Measurements from ENCODE around the gene TSSK2.
"Not testable (repeated sequence)": the region's sequence is repeated elsewhere in the genome, so short reads cannot be mapped to it uniquely, and the experiment has no call there.

Gene TSSK2

GRCh38 chr22:19130959-19131684 lies at the start of gene TSSK2:
Gene TSSK2, plus strand, starts transcription at chr22:19131308. Its CDS starts 92 bp downstream, at chr22:19131400.
- DNase-seq: no peak

- no peak for DNase-seq
These were observed 49.8 kb upstream of the TSSK2 start for GRCh38 chr22:19081351-19081750.

- DNase-seq: no peak
These were observed 49.0 kb upstream of the TSSK2 start for GRCh38 chr22:19082101-19082500.

- no peak for DNase-seq
These were observed 48.3 kb upstream of the TSSK2 start for GRCh38 chr22:19082793-19083192.

GRCh38 chr22:19084126-19084525 lies 47.0 kb upstream of the TSSK2 start:
- DNase-seq: not testable (repeated sequence)

GRCh38 chr22:19084586-19084985 lies 46.5 kb upstream of the TSSK2 start:
- not testable (repeated sequence) for DNase-seq

- peak; percentile 46 to 55 for DNase-seq
These were observed 45.8 kb upstream of the TSSK2 start for GRCh38 chr22:19085233-19085718.

GRCh38 chr22:19086417-19086816 lies 44.7 kb upstream of the TSSK2 start:
- DNase-seq: no peak

- DNase-seq: no peak
These were observed 44.2 kb upstream of the TSSK2 start for GRCh38 chr22:19086896-19087295.

GRCh38 chr22:19088866-19089595 lies 42.1 kb upstream of the TSSK2 start:
- DNase-seq: no peak

GRCh38 chr22:19090183-19090582 lies 40.9 kb upstream of the TSSK2 start:
- DNase-seq: no peak

- no peak for DNase-seq
These were observed 40.5 kb upstream of the TSSK2 start for GRCh38 chr22:19090586-19091127.

- no peak for DNase-seq
These were observed 38.4 kb upstream of the TSSK2 start for GRCh38 chr22:19092725-19093124.

DNA sequence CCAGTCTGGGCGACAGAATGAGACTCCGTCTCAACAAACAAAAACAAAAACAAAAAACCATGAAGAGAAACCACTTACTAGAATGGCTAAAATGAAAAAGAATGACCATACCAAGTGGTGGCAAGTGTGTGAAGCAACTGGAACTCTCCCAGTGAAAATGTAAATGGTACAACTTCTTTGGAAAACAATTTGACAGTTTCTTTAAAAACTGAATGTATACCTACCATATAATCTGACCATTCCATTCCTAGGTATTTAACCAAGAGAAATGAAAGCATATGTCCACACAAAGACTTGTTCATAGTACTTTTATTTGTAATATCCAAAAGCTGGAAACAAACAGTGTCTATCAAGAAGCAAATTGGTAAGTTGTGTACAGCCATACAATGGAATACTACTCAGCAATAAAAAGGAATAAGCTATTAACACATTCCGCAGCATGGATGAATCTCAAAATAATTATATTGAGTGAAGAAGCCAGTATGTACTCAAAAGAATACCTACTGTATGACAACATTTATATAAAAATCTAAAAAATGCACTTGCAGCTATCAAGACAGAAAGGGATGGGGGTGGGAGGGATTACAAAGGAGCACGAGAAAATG lies 36.6 kb upstream of the TSSK2 start:
- DNase-seq: no peak

- DNase-seq: no peak
These were observed 34.6 kb upstream of the TSSK2 start for GRCh38 chr22:19096555-19096954.

DNA sequence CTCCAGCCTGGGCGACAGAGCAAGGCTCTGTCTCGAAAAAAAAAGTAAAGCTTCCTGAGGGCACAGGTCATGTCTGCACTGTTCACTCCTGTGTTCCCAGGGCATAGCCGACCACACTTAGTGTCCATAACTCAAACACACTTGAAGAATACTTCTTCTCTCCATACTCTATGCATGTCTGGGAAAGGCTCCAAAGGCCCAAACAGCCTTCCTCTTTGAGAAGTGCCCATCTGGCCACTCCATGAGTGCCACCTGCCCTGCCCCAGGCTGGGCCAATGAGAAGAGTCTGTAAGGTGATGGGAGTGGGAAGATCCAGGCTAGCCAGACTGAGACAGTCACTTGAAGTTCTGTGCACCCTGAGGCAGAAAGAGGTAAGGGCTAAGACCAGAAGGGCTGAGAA lies 33.6 kb upstream of the TSSK2 start:
- DNase-seq: no peak

DNA sequence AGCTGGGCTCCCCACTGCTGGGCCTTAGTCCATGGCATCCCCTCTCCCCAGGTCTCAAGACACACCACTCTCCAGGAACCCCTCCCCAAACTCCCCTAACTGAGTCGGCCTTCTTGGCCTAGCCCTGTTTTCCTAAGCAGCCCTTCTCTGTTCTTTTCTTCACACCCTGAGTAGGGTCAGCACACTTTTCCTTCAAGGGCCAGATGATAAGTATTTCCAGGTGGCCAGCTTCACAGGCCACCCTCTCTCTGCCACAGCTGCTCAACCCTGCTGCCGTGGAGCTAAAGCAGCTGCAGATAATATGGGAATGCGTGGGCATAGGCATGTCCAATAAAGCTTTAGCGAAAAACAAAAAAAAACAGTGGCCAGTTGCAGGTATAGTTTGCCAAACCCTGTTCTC lies 33.0 kb upstream of the TSSK2 start:
- DNase-seq: no peak

GRCh38 chr22:19103880-19104821 lies 27.0 kb upstream of the TSSK2 start:
- DNase-seq: no peak

DNA sequence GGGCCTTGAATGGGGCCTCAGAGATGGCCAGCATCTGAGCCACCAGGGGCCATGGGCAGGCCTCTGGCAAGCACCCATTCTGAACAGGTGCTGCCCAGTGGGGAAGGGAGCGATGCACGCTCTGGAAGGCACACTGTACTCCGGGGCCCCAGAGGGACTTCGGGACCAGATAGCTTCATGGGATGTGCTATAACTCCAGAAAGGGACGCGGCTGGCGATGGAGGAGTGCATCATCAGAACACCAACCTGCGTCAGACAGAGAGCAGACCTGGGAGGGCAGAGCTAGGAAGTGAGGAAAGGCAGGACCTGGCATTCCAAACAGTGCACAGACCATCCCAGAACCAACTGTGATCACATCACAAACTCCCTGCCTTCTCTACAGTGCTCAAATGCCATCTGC lies 25.7 kb upstream of the TSSK2 start:
- DNase-seq: no peak

DNA sequence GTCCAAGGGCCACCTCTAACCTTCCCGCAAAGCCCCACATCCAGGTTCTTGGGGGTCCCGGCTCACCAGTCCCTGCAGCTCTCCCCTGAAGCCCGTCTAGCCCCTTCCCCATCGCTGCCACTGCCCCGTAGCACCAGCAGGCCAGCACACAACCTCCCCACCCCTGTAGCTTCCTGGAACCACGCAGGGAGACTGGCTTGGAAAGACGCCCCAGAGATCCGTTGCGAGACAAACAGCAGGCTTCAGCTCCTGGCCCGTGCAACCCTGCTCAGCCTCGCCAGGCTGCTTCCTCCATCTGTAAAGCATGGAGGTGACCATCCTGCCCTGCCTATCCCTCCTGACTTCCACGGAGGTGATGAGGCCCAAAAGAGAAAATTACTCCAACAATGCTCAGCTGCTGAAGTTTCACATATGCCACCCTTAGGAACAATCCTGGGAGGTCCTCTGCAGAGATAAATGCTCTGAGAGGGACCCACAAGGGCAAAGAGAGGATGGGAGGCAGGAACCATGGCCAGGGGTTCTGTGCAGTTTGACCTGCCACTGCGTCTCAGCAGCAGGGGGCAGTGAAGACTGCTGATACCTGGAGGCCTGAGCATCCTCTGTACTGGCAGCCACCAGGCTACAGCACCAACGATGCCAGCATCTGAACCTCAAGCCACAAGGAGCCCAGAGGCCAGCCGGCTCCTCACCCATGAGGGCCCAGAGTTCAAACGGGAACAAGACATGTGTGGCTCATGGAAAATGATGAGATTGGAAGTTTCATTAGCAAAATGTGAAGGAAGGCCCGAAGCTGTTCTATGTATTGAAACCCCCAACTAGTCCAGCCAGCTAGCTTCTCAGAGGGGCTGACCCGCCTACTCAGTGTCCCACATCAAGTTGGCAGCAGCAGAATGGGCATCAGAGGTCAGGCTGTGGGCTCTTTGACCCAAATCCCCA lies 25.0 kb upstream of the TSSK2 start:
- DNase-seq: peak in 1 of 2 experiments; percentile 43

Measured in AML-193 (cell line).